HEK293 (cell line): ENCODE measurements around the gene CPNE8.

Experiments used
- AEBP2 ChIP-seq: fragments of 450-650 bp; formaldehyde crosslinking; IDR thresholded peaks from 2 replicates; pipeline ENCODE4 v1.5.1; 2016; ENCODE audit warnings: missing biosample characterization, missing genetic modification characterization, borderline replicate concordance
- BCL6B ChIP-seq: fragments of 450-650 bp; formaldehyde crosslinking; IDR thresholded peaks from 2 replicates; pipeline ENCODE4 v1.5.1; 2017; ENCODE audit warnings: missing biosample characterization, missing genetic modification characterization
- GLIS1 ChIP-seq: fragments of 450-650 bp; formaldehyde crosslinking; IDR thresholded peaks from 2 replicates; pipeline ENCODE4 v1.5.1; 2016; ENCODE audit warnings: missing biosample characterization, missing genetic modification characterization
- PBX3 ChIP-seq: sonication (generic); formaldehyde crosslinking; IDR thresholded peaks from 2 replicates; pipeline ENCODE4 v1.8.1; 2022; ENCODE audit warnings: mild to moderate bottlenecking, moderate library complexity, missing genetic modification reagents
- PRDM2 ChIP-seq: fragments of 450-650 bp; formaldehyde crosslinking; IDR thresholded peaks from 2 replicates; pipeline ENCODE4 v1.5.1; 2016; ENCODE audit warnings: missing biosample characterization, missing genetic modification characterization, borderline replicate concordance
- RBAK ChIP-seq: fragments of 450-650 bp; formaldehyde crosslinking; IDR thresholded peaks from 2 replicates; pipeline ENCODE4 v1.5.1; 2016; ENCODE audit warnings: missing biosample characterization, missing genetic modification characterization
- ZBTB20 ChIP-seq: fragments of 450-650 bp; formaldehyde crosslinking; IDR thresholded peaks from 2 replicates; pipeline ENCODE4 v1.5.1; 2016; ENCODE audit warnings: missing biosample characterization, missing genetic modification characterization
- ZBTB48 ChIP-seq: fragments of 450-650 bp; formaldehyde crosslinking; IDR thresholded peaks from 2 replicates; pipeline ENCODE4 v1.5.1; 2016; ENCODE audit warnings: missing biosample characterization, missing genetic modification characterization
- ZBTB7A ChIP-seq: fragments of 450-650 bp; formaldehyde crosslinking; IDR thresholded peaks from 2 replicates; pipeline ENCODE4 v1.5.1; 2016; ENCODE audit warnings: low read depth, missing biosample characterization, missing genetic modification characterization
- ZNF140 ChIP-seq: fragments of 450-650 bp; formaldehyde crosslinking; IDR thresholded peaks from 2 replicates; pipeline ENCODE4 v1.5.1; 2016; ENCODE audit warnings: missing biosample characterization, missing genetic modification characterization
- ZNF148 ChIP-seq: fragments of 450-650 bp; formaldehyde crosslinking; IDR thresholded peaks from 2 replicates; pipeline ENCODE4 v1.5.0; 2017; ENCODE audit warnings: missing biosample characterization, missing genetic modification characterization, borderline replicate concordance
- ZNF184 ChIP-seq: fragments of 450-650 bp; IDR thresholded peaks from 2 replicates; pipeline ENCODE4 v1.5.1; 2018; ENCODE audit warnings: missing biosample characterization, mild to moderate bottlenecking, missing genetic modification characterization
- ZNF202 ChIP-seq: fragments of 450-650 bp; formaldehyde crosslinking; IDR thresholded peaks from 2 replicates; pipeline ENCODE4 v1.5.1; 2016; ENCODE audit warnings: missing biosample characterization, missing genetic modification characterization, borderline replicate concordance
- ZNF24 ChIP-seq: fragments of 450-650 bp; formaldehyde crosslinking; IDR thresholded peaks from 2 replicates; pipeline ENCODE4 v1.5.1; 2016; ENCODE audit warnings: missing biosample characterization, missing genetic modification characterization
- ZNF26 ChIP-seq: fragments of 450-650 bp; formaldehyde crosslinking; IDR thresholded peaks from 2 replicates; pipeline ENCODE4 v1.5.1; 2016; ENCODE audit warnings: missing biosample characterization, missing genetic modification characterization
- ZNF48 ChIP-seq: fragments of 450-650 bp; formaldehyde crosslinking; IDR thresholded peaks from 2 replicates; pipeline ENCODE4 v1.5.1; 2016; ENCODE audit warnings: missing biosample characterization, missing genetic modification characterization
- ZNF514 ChIP-seq: fragments of 450-650 bp; formaldehyde crosslinking; IDR thresholded peaks from 2 replicates; pipeline ENCODE4 v1.5.1; 2016; ENCODE audit warnings: missing biosample characterization, missing genetic modification characterization
- ZNF558 ChIP-seq: fragments of 450-650 bp; formaldehyde crosslinking; IDR thresholded peaks from 2 replicates; pipeline ENCODE4 v1.5.1; 2016; ENCODE audit warnings: missing biosample characterization, missing genetic modification characterization
- ZNF600 ChIP-seq: fragments of 450-650 bp; formaldehyde crosslinking; IDR thresholded peaks from 2 replicates; pipeline ENCODE4 v1.5.1; 2016; ENCODE audit warnings: missing biosample characterization, missing genetic modification characterization
- ZNF623 ChIP-seq: fragments of 450-650 bp; formaldehyde crosslinking; IDR thresholded peaks from 2 replicates; pipeline ENCODE4 v1.5.1; 2016; ENCODE audit warnings: missing biosample characterization, missing genetic modification characterization
- ZNF664 ChIP-seq: fragments of 450-650 bp; formaldehyde crosslinking; IDR thresholded peaks from 2 replicates; pipeline ENCODE4 v1.5.1; 2016; ENCODE audit warnings: missing biosample characterization, missing genetic modification characterization
- ZNF670 ChIP-seq: fragments of 450-650 bp; formaldehyde crosslinking; IDR thresholded peaks from 2 replicates; pipeline ENCODE4 v1.5.1; 2016; ENCODE audit warnings: missing biosample characterization, missing genetic modification characterization, low read depth
- ZNF692 ChIP-seq: fragments of 450-650 bp; formaldehyde crosslinking; IDR thresholded peaks from 2 replicates; pipeline ENCODE4 v1.5.1; 2016; ENCODE audit warnings: missing biosample characterization, missing genetic modification characterization
- ZNF837 ChIP-seq: fragments of 450-650 bp; formaldehyde crosslinking; IDR thresholded peaks from 2 replicates; pipeline ENCODE4 v1.5.1; 2016; ENCODE audit warnings: missing biosample characterization, missing genetic modification characterization

Gene CPNE8

GRCh38 chr12:38890102-38890855 is 15.1 kb downstream of the CPNE8 start (continued):
- TF ChIP-seq ZNF670 (no peak), ZNF148 (no peak), PRDM2 (no peak), ZNF514 (tag by site-specific recombination) (no peak), ZNF600 (tag by site-specific recombination) (no peak), ZNF623 (tag by site-specific recombination) (no peak), AEBP2 (tag by site-specific recombination) (no peak), ZNF692 (tag by site-specific recombination) (no peak), ZNF140 (tag by site-specific recombination) (no peak), ZNF184 (tag by site-specific recombination) (peak; percentile 58; the same call in 1 of the 2 replicates), ZNF837 (tag by site-specific recombination) (no peak), ZBTB48 (tag by site-specific recombination) (no peak), ZNF664 (no peak), ZBTB20 (tag by site-specific recombination) (no peak), BCL6B (peak; percentile 77), PBX3 (CRISPR knock-in tag) (no peak), RBAK (tag by site-specific recombination) (no peak), ZNF202 (tag by site-specific recombination) (no peak), ZNF24 (tag by site-specific recombination) (peak; percentile 87), ZNF48 (tag by site-specific recombination) (no peak), ZNF26 (tag by site-specific recombination) (no peak), ZBTB7A (0 out of 2 replicates have a peak, but pooled peaks have one; percentile 13), ZNF558 (no peak), GLIS1 (tag by site-specific recombination) (peak; percentile 20; the same call in 1 of the 2 replicates)
